Measurements from ENCODE around the gene DHRS2. TPM values are rescaled to one million over a fixed set of nuclear protein-coding genes. Genes with fewer than 3 reads are reported as not detected.

DHRS2 gene
- total and polyA plus RNA-seq, 2 of the 13 experiments (the other 11 are each of a cell fraction or from before 2014, with no cell fraction given), result 1,621 to 3,021 TPM

GRCh38 chr14:23643533-23644194 lies 7.5 kb downstream of the DHRS2 start (continued):
- TF ChIP-seq ZNF180 (CRISPR knock-in tag; IDR thresholded peaks at IDR 0.05; ENCODE audit: borderline replicate concordance, low read depth) (no peak), THAP7 (CRISPR knock-in tag; IDR thresholded peaks at IDR 0.05) (no peak), FOXM1 (CRISPR knock-in tag; IDR thresholded peaks at IDR 0.05) (no peak), FLYWCH1 (CRISPR knock-in tag; IDR thresholded peaks at IDR 0.05) (no peak), BRF2 (CRISPR knock-in tag; IDR thresholded peaks at IDR 0.05) (peak; percentile 26), MIER3 (CRISPR knock-in tag; IDR thresholded peaks at IDR 0.05; ENCODE audit: borderline replicate concordance) (0 out of 2 replicates have a peak, but pooled peaks have one; percentile 11), RFXAP (CRISPR knock-in tag; IDR thresholded peaks at IDR 0.05; ENCODE audit: borderline replicate concordance) (no peak), ZNF670 (CRISPR knock-in tag; IDR thresholded peaks at IDR 0.05; ENCODE audit: borderline replicate concordance) (no peak), TAF1 (CRISPR knock-in tag; IDR thresholded peaks at IDR 0.05) (no peak), KMT2B (CRISPR knock-in tag; IDR thresholded peaks at IDR 0.05) (no peak), ISX (CRISPR knock-in tag; conservative IDR thresholded peaks at IDR 0.05) (no peak), REXO4 (CRISPR knock-in tag; IDR thresholded peaks at IDR 0.05; ENCODE audit: borderline replicate concordance) (no peak), GTF2F1 (IDR thresholded peaks at IDR 0.05; ENCODE audit: low read length) (0 out of 2 replicates have a peak, but pooled peaks have one; percentile 11), SP2 (CRISPR knock-in tag; IDR thresholded peaks at IDR 0.05) (0 out of 2 replicates have a peak, but pooled peaks have one; percentile 32), MAFF (IDR thresholded peaks at IDR 0.05; ENCODE audit: low read depth, low read length) (no peak), ELF1 (CRISPR knock-in tag; IDR thresholded peaks at IDR 0.05) (no peak; the same call in 1 of the 2 replicates), SPEN (CRISPR knock-in tag; IDR thresholded peaks at IDR 0.05; ENCODE audit: low read depth) (no peak), ZNF513 (CRISPR knock-in tag; conservative IDR thresholded peaks at IDR 0.05) (no peak), NCOA2 (CRISPR knock-in tag; IDR thresholded peaks at IDR 0.05) (no peak), ZBTB8A (CRISPR knock-in tag; IDR thresholded peaks at IDR 0.05; ENCODE audit: borderline replicate concordance, low read depth) (peak; percentile 91), ZNF230 (CRISPR knock-in tag; IDR thresholded peaks at IDR 0.05) (0 out of 2 replicates have a peak, but pooled peaks have one; percentile 47), CENPX (CRISPR knock-in tag; IDR thresholded peaks at IDR 0.05) (0 out of 2 replicates have a peak, but pooled peaks have one; percentile 68), ZNF841 (CRISPR knock-in tag; IDR thresholded peaks at IDR 0.05; ENCODE audit: borderline replicate concordance) (no peak), XBP1 (CRISPR knock-in tag; IDR thresholded peaks at IDR 0.05) (no peak), TEAD3 (CRISPR knock-in tag; optimal IDR thresholded peaks at IDR 0.05; ENCODE audit: borderline replicate concordance) (peak; percentile 47), EP300 (IDR thresholded peaks at IDR 0.05; ENCODE audit: low read depth in 2 of 2, low read length in 2 of 2) (0 out of 4 replicates have a peak, but pooled peaks have one; percentile 5 to 39), EP300 (CRISPR knock-in tag; IDR thresholded peaks at IDR 0.05; ENCODE audit: borderline replicate concordance) (no peak), PCBP1 (IDR thresholded peaks at IDR 0.05; ENCODE audit: borderline replicate concordance, low read depth, low read length) (no peak), ZNF333 (CRISPR knock-in tag; IDR thresholded peaks at IDR 0.05; ENCODE audit: borderline replicate concordance) (no peak)

Data from HepG2 (cell line).